CD4-positive, alpha-beta T cell treated with Interleukin-6 for 4 hours (primary cell): ENCODE results near the gene NMNAT3.

Experiments
- DNase-seq: peaks from one replicate; pipeline ENCODE4 v3.0.0-alpha.2; 2020; ENCODE audit warnings: mixed read lengths

The NMNAT3 gene

DNA sequence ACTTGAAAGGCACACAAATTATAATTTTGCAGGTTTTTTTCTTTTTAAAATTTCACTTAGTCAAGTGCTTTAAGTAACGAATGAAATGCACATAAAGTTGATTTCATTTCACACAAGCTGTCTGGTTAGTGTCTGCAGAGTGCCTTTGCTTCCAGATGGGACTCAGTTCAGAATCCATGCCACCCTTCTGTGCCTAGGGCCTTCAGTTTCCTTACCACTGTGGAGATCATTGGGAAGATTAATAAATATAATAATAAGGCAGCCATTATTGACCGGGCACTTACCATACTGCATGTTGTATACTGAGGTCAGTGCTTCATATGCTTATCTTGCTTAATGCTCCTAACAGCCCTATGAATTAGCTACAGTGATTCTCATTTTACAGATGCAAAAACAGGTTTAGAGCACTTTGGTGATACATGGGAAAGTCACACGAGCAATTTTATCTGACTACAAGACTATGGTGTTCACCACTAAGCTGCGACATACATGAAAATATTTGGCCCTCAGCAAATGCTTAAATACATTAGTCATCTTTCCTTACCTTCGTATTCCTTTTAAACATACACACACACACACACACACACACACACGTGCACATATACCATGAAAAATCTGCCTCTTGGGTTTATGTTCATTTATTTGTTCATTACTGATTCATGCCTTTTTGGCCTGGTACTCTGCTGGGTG, 3.1 kb downstream of the NMNAT3 start:
- DNase-seq: no peak

DNA sequence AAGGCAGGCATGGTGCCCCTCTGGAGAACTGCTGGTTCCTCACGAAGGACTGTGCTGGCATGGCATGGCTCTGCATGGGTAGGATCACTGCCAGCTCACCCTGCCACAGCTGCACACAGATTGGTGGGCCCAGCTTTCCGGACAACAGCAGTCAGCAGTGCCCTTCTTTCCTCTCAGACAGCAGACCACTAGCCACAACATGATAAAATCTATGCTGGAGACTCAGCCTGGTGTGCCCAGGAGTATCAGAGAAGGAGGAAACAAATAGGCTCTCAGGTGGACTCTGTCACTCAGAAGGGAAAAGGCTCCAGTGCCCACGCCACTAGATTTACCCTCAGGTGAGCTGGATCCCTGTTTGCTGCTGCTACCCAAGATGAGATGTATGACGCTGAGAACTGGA, 4.9 kb downstream of the NMNAT3 start:
- DNase-seq: no peak

DNA sequence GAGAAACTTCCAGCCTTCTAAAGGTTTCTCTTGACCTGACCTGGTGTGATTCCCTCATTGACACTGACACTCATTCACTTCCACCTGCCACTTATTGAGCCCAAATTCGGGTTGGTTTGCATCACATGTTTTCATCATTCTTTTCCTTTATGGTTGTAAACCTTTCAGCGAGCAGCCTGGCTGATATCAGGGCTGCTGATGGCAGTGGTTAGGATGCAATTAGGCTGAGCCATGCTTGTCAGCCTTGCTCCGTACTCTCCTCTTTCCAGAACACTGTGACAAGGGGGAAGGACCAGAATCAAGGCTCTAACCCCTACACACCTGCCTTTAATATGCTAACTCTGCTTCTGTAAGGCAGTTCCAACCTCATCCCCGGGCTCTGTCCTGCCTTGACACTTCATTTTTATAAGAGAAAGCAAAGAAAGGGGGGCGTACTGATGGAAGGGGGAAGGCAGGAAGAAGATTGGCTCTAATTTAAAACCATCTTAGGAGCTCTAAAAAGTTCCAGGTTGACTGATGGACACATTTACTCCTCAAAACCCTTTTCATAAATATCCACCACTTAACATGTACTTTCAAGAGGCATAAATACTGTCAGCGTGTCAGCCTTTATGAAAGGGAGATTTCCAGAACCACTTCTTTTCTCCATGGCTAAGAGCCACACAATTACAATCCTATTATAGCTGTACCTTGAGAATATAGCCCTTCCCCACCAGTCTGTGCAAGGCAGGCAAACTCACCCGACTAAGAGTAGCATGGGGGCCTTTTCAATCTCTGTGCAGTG, 5.7 kb downstream of the NMNAT3 start:
- no peak for DNase-seq

DNA sequence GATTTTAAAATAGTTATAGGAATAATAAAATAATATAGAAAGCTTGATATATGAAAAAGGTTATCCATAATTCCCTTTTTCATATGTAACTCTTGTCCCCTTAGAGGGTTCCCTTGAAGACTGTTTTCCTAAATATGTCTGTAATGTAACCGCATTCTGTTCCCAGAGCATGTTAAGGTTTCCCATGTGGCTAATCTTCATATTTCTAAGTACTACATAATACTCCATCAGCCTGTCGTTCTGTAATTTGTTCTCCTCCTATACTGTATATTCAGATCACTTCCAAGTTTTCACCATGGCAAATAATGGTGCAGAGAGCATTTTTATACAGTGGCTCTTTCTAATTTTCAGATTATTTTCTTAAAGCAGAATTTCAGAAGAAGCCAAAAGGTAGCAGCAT, 6.7 kb downstream of the NMNAT3 start:
- DNase-seq: no peak

DNA sequence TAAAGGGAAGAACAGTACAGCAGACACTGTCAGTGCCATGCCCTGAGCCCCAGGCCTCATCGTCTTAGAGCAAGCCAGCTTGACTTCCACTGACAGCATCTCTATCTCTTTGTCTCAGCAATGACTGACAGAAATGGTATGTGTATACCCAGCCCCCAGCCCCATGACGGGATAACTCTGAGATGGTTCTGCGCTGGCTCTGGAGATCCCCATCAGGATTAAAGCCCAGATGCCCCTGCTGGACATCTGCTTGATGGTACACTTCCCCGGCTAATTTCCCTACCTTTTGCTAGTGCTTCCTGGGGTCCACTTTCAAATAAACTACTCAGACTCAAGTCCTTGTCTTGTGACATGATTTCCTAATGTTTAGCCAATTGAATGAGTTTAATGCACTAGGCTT, 7.6 kb downstream of the NMNAT3 start:
- DNase-seq: no peak

DNA sequence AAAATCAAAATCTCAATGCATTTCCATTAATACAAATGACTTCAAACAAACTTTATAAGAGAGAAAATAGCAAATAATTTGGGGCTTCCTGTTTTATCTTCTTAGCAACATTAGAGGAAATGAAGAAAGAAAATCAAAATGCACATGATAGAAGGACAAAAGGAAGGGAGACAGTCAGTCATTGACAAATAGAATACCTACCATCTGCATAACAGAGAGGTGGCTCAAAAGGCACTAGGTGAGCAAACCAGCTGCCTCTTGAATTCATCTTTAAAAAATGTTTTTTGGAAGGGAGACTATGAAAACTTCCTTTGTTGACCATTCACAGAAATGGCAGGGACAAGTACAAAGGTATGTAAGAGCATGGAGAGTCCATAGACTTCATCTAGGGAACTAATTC, 9.4 kb downstream of the NMNAT3 start:
- DNase-seq: no peak

DNA sequence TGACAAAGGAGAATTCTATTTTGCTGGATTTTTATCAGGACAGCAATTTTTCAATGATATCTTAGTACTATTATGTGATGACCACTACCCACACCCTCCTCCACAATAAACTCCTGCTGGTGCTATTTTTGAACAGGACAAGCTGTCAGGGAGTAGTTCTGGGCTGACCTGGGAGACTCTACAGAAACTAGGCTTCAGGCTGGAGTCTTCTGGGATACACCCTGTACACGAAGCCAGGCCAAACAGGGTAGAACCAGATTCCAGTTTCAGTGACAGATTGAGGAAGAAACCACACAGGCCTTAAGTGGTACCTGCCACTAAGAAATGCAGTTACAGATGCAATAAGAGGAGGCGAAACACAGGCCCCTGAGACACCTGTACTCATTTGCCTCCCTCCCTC, 12.8 kb downstream of the NMNAT3 start:
- no peak for DNase-seq

DNA sequence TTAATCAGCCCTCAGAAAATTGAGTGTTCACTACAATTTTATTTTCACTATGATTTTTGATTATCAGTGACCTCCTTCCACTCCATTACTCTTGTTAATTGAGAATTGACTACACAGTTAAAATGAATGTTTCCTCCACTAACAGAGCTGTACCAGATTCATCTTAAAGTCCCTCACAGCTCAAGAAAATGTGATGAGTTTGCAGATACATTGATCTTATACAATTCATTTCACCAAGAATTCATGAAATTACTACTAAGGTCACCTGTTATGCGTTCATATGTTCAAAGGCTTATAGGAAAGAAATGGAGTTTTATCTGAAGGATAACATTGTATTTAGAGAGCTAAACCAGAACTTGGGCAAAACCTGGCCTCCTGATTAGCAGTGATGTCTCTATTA, 17.5 kb downstream of the NMNAT3 start:
- no peak for DNase-seq

DNA sequence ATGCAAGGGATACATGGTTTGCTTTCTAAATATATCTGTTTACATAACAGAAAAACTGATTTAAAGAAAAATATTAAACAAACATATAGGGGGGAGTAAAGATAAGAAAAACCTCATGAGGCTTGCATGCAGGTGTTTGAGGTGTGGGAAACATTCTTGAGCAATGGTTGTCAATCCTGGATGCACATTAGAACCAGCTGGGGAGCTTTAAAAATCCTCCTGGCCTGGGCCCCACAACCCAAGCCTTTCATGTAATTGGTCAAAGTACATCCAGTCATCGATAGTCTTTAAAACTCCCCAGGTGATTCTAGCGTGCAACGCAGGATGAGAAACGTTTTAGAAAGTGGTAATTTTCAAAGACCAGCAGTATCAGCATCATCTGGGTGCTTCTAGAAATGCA, 18.3 kb downstream of the NMNAT3 start:
- no peak for DNase-seq

DNA sequence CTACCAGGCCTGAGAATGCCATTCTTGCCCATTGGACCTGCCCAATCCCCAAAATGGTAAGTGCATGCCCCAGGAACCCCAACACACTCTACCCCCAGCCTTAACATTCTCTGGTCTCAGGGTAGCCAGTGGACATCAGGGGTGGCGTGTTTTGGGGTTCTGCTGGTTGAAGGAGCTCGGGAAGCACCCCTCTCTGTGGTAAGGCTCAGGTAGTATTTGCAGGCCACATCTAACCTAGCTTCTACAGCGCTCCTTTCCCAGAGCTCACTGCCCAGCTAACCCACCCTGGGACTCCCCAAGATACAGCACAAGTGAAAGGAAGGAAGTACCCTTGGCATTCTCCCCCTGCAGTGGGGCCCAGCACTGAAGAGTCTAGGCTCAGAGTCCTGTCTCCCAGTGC, 19.8 kb downstream of the NMNAT3 start:
- no peak for DNase-seq

DNA sequence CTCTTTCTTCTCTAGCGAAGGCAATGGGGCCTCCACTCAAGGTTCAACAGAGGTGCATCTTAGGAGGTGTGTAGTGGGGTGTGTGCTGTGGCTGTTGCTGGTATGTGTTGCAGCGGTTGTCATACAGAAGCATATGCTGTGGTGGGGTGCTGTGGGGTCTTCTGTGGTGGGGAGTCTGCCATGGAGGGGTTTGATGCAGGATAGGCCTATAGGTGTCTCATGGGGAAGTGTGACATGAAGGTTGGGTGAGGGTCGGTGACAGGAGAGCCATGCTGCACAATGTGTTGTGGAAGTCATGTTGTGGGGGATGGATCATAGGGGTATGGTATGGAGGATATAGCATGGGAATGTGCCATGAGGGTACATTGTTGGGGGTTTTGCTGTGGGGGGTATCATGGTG, 20.3 kb downstream of the NMNAT3 start:
- DNase-seq: no peak

DNA sequence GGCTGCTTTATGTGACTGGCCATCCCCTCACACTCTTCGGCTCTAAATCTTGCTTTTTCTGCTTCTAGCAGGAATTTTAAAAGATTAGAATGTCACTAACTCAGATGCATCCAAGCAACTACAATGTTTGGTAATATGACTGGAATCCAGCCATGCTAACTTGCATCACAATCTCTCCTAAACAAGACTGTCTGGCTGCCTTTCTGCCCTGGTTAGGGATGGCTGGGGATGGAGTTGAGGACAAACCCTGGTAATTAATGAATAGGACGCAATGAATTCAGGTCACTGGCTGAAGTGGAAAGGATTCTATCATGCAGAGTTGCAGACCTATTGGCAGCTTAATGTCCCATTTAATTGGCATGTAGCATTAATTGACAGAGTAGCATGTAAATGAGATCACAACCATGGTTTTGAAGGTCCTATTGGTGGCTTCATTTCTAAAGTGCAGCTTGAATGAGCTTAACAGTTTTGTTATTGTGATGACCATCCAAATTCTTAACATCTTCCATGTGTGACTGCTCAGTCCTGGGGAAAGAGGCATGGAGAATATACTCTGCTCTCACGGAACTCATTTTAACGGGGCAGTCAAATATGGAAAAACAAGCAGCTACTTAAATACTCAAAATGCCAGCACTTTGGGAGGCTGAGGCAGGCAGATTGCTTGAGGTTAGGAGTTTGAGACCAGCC, 21.7 kb downstream of the NMNAT3 start:
- no peak for DNase-seq

DNA sequence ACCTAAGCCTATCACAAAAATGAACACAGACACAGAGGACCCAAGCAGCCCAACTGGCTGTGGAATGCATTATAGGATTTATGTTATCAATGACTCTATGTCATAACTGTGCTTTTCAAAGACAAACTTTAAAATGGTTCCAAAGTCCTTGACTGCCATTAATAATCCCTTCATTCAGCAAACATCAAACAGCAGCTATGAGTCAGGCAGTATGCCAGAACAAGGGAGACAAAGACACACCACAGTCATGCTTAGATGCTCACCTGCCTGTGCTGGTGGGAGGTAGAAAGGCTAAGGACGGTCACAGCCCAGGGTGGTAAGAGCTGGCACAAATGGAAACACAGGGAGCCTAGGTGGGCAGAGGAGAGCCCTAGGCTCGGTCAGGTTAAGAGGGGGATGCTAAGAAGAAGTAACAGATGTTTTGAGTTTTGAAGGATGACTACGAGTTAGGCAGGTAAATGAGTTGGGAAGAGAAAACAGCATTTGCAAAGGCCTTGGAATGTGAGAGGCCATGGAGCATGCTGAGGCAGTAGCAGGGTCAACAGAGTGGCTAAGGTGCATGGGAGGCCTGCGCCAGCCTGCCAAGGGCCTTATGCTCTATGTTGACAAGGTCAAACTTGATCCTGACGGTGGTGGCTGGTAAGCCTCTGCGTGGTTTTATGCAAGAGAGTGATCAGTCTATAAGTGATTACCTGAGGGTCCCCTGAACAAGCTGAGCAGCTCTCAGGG, 23.0 kb downstream of the NMNAT3 start:
- DNase-seq: no peak

DNA sequence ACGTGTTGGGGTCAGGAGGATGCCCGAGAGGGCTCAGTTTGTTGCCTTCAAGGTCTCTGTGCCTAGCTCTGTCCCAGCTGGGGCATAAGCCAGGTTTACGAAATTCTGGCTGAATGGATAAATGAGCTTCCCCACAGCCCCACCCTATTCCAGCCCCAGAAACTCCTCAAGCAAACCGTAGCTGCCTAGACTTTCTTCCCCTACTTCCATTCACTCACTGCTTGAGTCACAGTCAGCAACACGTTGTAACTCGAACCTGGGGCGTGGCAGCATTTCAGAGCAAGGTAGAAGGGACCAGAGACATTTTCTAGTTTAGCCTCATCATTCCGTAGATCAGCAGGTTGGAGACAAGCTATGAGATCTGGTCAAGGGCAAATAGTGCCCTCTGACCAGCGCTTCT, 24.2 kb downstream of the NMNAT3 start:
- no peak for DNase-seq

DNA sequence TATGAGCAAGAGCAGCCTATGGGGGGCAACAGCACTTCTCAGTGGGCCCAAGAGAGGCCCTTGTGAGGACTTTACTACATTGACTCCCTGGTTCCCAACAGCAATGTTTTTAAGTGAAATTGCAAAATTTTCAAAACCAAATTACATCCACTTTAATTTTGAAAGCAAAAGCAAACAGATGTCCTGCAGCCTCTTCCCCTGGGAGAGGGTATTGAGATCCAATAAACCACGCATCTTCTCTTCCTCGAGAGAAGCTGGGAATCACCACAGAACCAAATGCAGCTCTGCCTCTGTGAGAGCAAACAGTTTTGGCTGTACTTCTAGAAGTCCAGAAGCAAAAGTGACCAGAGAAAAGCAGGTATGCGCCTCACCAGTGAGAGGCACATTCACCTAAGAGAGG, 25.2 kb downstream of the NMNAT3 start:
- no peak for DNase-seq

DNA sequence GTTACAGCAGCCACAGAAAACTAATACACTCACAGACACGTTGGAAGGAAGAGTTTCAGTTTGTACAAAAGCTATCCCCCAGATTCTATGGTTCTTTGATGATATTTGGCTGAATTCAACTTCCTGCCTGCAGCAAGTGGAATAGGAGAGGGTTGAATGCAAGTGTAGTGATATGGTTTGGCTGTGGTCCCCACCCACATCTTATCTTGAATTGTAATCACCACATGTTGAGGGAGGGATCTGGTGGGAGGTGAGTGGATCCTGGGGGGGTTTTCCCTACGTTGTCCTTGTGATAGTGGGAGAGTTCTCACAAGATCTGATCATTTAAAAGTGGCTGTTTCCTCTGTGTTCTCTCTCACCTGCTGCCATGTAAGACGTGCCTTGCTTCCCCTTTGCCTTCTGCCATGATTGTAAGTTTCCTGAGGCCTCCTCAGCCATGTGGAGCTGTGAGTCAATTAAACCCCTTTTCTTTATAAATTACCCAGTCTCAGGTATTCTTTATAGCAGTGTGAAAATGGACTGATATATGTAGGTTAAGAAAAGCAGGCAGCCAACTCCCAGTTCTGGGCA, 29.8 kb downstream of the NMNAT3 start:
- no peak for DNase-seq

DNA sequence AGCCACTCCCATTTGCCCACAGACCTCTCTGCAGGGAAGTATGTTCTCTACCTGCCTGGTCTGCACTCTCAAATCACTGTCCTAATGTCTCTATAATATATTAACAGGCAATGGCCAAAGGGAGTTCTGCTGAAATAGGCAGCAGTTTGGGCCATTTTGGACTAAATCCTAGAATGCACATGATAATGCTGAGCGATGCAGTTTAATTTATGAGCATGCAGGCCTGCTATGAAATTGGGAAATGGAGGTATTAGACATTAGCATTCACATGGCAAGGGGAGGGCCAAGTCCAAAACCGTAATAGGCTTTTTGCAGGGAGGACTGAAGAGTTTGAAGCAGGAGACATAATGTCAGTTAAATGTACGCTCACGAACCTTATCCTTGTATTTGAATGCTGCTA, 31.3 kb downstream of the NMNAT3 start:
- no peak for DNase-seq

DNA sequence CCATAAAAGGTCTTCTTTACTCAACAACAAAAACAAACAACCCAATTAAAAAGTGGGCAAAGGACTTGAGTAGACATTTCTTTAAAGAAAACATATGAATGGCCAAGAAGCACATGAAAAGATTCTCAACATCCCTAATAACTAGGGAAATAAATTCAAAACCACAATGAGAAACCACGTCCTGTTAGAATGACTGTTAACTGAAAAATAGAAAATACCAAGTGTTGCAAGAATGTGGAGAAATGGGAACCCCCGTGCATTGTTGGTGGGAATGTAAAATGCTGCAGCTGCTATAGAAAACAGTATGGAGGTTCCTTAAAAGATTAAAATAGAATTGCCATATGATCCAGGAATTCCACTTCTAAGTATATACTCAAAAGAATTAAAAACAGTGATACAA, 34.8 kb downstream of the NMNAT3 start:
- DNase-seq: no peak

DNA sequence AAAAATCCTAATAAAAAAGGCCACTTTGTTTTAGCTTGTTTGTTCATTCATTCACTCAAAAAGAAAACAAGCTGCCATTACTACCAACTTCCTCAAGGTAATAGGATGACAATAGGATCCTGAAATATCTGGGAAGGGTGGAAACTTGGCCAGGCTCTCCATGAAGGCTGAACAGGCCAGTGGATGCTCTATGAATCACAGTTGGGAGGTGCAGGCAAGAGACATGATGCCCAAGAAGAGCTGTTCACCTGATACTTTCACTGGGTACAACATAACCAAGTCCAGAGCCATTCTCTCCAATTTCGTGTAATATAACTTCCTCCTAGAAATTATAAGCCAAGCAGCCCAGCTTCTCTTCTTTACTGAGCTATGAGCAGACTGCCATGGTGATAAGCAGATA, 37.3 kb downstream of the NMNAT3 start:
- DNase-seq: no peak

DNA sequence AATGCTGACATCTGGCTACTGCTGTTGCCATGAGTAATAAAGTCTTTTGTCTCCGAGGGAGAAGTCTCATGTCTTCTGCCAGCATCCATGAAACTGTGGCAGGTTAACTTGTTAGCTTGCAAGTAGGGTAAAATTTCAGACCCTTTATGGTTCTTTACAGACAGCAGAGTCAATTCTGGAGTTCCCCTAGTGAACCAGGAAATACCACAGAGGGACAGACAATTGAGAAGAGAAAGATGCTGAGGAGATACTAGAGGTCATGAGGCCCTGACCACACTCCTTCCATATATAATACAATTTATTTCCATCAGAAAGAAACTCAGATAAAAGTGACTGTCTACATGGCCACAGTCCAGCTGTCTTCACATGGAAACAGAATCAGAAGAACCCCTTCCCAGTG, 38.1 kb downstream of the NMNAT3 start:
- DNase-seq: no peak

DNA sequence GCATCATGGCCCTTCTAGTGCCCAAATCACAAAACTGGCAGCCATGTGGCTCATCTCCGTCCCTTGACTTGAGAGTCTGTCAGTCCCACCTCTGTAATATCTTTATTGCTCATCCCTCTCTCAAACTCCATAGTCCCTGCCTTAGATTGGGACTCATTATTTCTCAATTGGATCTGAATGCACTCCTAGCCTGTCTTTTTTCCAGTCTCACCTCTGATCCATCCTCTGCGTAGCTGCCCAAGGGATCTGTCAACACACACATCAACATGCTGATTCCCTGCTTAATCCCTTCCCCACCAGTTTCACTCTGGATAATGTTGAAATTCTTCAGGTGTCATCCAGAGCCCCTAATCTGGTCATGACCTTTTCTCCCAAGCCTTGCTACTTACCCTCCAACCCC, 39.3 kb downstream of the NMNAT3 start:
- DNase-seq: no peak

DNA sequence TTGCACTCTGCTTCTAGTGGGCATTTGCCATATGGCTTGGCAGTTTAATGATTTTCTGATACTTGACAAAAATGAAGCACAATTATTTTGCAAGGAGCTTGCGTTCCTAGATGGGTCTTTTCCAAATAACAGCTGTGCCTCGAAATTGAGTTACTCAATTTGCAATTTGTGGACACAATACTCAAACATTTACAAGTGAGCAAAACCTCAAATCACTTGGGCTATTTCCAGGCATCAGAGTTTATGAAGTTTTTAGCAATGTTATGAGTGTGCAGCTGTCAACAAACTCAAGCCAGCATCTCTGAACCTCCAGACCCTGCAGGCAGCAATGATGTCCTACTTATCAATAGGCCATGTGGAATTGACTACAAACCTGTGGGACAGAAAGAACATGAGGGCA, 41.3 kb downstream of the NMNAT3 start:
- no peak for DNase-seq

DNA sequence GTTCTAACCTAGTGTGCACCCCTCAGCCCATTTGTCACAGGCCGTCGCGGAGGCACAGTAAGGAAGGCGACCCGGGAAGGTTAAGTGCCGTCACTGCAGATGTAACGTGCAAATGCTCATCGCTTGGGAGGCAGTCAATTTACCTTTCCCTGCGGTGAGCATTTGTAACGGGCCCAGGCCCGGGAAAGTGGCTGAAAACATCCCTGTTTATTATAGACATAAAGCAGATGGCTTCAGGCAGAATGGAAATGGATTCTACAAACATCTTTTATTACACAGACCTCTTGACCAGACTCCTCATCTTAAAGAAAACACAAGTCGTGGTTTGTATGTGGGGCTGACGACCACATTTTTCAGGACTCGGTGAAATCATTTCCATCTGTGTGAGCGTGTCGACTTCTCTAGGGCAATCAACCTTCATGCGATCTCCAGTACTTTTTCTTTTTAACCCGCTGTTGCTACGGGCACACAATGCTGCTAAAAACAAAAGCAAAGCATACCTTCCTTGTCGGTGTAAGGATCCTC, 43.6 kb downstream of the NMNAT3 start:
- DNase-seq: no peak
